GM18502 (cell line): ENCODE data around the gene ALKBH2.
"Not testable (repeated sequence)": the region's sequence is repeated elsewhere in the genome, so short reads cannot be mapped to it uniquely, and the experiment has no call there.

Experiments used
- ATAC-seq: cut with Tn5 transposase; IDR thresholded peaks from one replicate; pipeline ENCODE4 v1.9.1; 2021; ENCODE audit warnings: mild to moderate bottlenecking; ENCODE audit not compliant: unreplicated experiment, poor library complexity

The ALKBH2 gene

DNA sequence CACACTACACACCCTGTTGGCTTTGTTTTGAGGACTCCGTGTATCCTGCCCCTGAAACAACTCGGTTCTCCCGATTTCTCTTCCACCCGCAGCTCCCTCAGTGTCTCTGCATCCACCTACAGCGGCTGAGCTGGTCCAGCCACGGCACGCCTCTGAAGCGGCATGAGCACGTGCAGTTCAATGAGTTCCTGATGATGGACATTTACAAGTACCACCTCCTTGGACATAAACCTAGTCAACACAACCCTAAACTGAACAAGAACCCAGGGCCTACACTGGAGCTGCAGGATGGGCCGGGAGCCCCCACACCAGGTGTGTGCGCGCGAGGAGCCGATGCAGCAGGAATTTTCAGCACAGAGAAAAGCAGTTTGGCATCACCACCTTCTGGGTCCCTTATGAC lies 10.5 kb downstream of the ALKBH2 start:
- ATAC-seq, result no peak

DNA sequence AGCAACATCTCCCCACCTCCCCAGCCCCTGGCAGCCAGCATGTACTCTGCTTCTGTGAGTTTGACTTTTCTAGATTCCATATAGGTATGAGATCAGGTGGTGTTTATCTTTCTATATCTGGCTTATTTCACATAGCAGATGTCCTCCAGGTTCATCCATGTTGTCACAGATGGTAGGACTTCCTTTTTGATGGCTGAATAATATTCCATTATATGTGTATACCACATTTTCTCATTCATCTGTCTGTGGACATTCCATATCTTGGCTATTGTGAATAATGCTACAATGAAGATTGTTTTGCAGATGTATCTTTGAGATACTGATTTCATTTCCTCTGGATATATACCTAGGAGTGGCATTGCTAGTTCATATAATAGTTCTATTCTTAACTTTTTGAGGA lies 18.4 kb downstream of the ALKBH2 start:
- no peak for ATAC-seq

DNA sequence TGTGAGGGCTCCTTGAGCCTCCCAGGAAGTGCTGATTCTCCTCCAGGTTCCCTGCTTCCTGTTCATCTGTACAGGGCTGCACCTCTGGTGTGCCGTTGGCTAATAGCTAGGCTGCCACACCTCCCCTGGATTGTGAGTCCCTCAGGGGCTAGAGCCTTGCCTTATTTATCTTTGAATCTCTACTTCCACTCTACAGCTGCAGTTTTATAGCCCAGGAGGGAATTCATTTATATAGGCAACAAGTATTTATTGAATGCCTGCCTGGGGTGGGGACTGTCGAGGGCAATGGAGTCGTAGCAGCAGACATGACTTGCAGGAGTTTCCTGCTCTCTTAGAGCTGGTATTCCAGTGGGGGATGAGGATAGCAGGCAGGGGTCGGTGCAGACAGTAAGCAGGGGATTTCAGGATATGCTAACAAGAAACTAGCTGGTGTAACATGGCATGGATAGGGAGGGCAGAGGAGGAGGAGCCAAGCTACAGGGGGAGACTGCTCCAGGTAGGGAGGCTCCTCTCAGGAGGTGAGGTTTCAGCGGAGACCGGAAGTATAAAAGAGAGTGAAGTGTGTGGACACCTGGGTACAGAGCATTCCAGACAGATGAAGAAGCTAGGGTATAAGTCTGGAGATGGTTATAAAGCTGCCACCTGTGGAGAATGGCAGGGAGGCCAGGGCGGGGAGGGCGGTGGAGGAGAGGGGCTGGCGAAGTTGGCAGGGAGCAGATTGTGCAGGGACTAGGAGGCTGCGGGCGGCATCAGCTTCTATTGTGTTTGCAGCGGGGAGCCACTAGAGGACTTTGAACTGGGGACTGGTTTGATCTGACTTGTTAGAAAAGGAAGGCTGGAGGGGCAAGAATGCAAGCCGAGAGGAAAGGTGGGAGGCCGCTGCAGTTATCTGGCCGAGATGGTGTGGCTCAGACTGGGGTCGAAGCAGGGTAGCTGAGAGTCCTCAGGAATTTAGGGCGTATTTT lies 23.7 kb downstream of the ALKBH2 start:
- no peak for ATAC-seq

DNA sequence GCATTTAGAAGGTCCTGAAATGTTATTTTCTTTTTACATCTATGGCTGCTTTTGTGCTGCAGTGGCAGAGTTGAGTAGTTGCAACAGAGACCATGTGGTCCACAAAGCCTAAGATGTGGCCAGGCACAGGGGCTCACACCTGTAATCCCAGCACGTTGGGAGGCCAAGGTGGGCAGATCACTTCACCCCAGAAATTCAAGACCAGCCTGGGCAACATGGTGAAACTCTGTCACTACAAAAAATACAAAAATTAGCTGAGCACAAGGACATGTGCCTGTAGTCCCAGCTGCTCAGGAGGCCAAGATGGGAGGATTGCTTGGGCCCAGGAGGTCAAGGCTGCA lies 27.4 kb downstream of the ALKBH2 start:
- no peak for ATAC-seq

DNA sequence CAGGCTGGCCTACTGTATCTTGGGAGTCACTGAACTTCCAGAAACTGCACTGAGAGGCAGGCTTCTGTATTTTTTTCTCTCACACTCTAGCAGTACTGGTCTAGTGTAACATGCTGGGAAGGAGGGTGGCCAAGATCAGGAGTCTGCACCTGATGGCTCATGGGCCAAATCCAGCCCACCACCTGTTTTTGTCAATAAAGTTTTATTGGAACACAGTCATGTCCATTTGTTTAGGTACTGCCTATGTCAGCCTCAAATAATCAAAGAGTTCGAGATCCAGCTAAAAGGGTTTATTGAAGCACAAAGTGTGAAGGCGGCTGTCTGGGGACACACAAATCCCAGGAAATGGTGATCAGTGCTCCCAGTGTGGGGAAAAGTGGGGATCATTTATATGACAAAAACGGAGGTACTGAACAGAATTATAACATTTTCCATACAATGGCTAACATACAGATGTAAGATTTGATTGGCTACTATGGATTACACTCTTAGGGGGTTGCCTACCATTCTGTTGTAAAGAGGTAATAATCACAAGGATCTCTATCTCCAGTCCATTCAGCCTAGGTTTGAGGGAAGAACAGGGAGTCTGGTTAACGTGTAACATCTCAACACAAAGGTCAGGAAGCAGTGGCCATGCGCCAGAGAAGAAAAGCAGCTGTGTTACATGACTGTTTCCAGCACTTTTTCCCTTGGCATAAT lies 28.0 kb downstream of the ALKBH2 start:
- ATAC-seq, result no peak

DNA sequence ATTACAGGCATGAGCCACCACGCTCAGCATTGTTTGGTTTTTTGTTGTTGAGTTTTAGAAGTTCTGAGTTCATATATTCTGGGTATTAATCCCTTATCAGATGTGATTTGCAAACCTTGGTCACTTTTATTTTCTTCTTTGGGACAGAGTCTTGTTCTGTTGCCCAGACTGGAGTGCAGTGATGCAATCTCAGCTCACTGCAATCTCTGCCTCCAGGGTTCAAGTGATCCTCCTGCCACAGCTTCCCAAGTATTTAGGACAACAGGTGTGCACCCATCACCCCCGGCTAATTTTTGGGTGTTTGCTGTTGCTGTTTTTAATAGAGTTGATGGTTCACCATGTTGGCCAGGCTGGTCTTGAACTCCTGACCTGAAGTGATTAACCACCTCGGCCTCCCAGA lies 29.1 kb downstream of the ALKBH2 start:
- no peak for ATAC-seq

DNA sequence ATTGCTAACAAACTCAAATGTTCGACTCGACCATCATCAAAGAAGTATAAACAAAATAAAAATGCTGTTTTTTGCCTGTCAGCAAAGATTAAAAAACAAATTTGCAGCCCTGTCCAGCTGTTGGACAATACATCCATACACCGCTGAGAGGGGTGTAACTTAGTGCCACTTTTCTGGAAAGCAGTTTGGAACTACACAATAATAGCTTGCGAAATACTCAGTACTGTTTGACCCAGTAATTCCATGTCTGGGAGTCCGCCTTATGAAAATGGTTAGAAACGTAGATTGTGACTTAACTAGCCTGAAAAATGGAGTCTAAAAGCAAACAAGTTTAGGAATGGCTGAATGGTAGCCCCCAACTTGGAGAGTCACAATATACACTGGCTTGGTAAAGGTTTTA lies 34.5 kb downstream of the ALKBH2 start:
- ATAC-seq, result no peak

DNA sequence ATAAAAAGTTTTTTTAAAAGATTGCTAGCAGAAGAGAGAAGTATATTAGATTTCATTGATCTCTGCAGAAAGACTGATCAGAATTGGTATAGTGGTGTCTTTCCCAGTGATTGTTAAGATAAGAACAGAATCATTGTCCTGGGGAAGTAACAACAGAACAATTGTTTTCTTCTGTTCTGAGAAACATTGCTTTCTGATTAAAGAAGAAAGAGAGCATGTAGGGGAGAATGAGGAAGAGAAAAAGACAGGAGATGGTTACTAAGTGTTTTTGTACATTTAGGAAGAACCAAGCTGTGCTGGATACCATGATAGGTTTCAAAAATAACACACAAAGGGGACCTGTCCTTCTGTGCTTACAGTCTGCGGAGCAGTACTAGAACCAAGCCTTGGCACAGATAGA lies 35.9 kb downstream of the ALKBH2 start:
- ATAC-seq, result no peak

DNA sequence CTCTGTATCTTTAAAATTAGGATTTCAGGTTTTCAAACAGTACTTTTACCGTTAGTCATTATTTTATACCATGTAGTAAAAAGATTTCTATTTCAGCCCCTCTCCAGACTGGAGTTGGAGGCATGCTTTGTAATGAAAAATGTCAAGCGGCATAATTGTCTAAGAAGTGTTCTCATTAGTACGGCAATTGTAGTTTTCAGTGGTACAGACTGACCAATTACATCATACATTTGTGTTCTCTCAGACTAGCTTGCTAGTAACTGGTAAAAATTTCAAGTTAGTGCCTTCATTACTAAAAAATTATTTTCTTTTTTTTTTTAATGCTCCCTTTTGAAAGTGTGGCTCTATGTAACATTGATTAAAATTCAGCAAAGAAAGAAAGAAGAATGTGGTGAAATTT lies 36.4 kb downstream of the ALKBH2 start:
- no peak for ATAC-seq

DNA sequence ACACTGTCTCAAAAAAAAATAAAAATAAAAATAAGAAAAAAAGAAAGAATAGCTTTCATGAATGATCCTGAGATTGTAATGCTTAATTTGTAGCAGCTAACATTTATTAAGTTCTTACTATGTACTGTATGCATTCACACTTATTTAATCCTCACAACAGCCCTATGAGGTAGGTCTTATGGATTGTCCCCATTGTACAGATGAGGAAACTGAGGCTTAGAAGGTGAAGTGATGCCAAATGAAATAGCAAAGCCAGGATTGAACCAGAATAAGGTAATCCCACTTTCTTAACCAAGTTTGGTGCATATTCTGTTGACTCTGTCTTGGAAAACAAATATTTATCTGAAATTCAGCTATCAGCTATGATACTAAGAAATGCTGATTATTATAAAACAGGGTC lies 38.8 kb downstream of the ALKBH2 start:
- no peak for ATAC-seq

DNA sequence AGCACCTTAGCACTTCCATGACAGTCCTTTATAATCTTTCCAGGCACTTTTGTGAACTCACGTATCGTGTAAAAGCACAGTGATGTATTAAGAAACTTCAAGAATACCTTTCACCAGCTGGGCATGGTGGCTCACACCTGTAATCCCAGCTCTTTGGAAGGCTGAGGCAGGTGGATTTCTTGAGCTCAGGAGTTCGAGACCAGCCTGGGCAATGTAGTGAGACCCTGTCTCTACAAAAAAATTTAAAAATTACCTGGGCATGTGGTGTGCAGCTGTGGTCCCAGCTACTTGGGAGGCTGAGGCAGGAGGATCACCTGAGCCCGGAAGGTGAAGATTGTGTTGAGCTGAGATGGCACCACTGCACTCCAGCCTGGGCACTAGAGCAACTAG lies 39.2 kb downstream of the ALKBH2 start:
- ATAC-seq, result peak; percentile 6

DNA sequence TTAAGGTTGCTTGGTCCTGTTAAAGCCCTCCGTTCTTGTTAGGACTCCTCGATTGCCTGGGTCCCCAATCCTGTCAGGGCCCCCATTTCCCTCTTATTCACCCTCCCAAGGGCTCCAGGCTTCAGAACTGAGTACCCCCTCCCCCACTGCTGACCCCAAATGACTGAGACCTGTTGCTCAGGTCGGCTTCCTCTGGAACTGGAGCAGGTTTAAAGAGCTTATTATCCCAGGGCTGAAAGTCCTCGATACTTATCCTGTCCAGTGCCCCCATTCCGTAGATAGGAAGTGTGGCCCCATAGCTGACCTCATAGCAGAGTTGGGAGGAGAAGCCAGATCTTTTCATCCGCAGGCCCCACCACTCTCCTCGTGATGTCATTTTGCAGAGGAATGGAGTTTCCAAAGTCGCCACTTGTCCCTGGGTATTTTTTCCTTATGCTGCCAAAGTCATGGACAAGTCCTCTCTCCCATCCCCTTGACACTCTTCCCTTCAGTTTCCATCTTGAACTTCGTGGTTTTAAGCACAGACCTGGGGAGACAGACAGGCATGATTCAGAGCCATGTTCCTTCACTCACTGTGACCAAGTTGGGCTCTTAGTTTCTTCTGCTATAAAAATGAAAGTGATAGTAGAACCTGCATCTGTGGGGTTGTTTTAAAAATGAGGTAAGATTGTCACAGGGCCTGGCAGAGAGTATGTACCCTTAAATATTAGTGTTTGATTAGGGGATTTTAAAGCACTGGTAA lies 39.7 kb downstream of the ALKBH2 start:
- peak; percentile 43 for ATAC-seq

DNA sequence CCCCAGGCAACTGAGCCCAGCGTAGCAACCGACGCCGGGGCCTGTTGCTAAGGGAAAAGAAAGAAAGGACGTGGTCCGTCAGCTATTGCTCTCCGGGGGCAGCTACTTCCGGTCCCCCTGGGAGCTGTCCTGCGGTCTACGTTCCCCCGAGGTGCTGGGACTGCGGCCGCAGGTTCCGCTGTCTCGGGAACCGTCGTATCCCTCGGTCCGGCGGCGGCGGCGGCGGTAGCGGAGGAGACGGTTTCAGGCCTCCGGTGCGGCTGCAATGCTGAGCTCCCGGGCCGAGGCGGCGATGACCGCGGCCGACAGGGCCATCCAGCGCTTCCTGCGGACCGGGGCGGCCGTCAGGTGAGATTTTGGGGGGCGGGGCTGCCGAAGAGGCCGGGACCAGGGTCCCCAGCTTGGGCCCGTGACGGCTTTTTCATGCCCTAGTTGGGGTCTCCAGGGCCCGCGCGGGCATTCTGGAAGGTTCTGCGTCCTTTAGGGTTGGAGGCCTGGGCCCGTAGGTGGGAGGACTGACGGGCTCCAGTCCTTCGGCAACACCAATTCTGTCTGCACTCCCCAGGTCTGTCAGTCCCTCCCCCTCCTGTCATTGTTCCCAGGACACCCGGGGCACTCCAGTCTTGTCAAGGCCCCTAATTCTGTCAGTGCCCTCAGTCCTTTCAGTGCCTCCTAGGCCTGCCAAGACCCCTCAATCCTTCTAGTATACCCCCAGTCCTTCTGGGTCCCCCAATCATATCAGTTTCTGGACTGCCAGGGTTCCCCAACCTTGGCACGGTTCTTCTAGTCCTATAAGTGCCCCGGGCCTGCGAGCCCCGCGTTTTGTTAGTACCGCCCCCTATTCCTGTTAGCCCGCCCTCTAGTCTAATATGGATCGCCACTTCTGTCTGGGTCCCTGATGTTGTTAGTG lies 40.6 kb downstream of the ALKBH2 start, which contains the start of gene USP30:
Gene USP30 (plus strand): TSS at position 163 of the 910 bp plus-strand sequence. CDS start 103 bp downstream, at position 266.
- peak; percentile 76 for ATAC-seq

DNA sequence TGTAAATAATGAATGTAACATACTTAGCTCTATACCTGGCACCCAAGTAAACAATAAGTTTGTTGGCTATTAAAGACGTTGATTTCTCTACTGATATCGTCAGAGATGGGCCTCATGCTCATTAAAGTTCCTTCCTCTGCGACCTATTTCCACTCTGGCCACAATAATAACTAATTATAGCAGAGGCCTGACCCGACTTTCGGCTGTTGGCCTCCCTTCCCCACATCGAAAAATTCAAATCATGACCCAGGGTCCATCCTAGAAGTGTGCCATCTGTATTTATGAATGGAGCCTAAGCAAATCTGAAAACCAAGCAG lies 41.2 kb downstream of the ALKBH2 start:
- ATAC-seq, result no peak

DNA sequence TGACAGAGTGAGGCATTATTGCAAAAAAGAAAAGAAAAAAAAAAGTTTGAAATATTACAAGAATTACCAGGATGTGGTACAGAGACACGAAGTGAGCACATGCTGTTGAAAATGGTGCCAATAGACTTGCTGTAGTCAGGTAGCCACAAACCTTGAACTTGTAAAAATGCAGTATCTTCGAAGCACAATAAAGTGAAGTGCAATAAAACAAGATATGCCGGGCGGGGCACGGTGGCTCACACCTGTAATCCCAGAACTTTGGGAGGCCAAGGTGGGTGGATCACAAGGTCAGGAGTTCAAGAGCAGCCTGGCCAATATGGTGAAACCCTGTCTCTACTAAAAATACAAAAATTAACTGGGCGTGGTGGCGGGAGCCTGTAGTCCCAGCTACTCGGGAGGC lies 43.5 kb downstream of the ALKBH2 start:
- not testable (repeated sequence) for ATAC-seq

DNA sequence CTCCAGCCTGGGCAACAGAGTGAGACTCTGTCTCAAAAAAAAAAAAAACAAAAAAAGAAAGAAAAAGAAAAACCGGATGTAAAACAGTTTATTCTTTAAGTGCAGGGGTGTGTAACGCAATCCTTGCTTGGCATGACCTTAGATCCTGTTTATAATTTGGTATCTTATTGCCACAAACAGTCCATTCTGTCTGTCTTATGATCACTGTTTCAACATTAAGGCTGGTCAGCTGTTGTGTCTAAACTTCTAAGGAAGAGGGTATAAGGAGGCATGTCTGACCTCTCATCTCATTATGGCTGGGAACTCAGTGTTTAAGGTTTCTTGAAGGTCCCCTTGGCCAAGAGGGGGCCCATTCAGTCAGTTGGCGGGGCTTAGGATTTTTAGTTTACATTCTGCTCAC lies 44.6 kb downstream of the ALKBH2 start:
- not testable (repeated sequence) for ATAC-seq

DNA sequence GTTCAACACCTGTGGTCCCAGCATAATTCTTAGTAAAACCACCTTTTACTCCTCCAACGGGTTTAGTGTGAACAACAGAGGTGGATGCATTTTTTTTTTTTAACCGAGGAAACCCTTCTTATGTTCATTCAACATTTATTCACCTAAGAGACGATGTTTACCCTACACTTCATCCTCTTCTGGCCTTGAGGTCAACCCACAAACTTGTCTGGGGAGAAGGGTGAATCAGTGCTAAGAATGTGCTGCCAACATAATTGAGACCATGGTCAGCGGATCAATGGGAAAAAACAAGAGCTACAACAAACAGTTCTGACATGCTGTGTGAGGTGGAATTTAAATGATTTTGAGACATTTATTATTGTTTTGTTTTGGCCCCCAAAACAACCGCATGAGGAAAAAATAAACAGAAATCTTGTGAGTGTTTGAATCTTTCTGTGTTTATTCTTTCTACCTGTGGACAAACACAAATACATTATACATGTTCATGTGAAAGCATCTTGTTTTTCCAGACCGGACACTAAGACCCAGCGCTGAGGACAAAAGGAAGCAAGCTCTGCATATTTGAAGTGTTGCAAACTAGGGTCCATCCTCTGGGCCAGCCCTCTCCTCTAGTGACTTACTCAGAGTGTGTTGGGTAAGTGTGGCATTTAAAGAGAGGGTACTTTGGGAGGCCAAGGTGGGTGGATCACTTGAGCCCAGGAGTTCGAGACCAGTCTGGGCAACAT lies 46.0 kb downstream of the ALKBH2 start:
- no peak for ATAC-seq

DNA sequence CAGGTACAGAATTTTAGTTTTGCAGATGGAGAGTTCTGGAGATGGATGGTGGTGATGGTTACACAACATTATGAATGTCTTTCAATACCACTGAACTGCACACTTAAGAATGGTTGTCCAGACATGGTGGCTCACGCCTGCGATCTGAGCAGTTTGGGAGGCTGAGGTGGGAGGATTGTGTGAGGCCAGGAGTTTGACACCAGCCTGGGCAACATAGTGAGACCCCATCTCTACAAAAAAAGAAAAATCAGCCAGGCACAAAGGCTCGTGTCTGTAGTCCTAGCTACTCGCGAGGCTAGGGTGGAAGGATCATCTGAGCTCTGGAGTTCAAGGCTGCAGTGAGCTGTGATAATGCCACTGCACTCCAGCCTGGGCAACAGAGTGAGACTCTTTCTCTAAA lies 49.0 kb downstream of the ALKBH2 start:
- ATAC-seq, result no peak
